Measurements from ENCODE around the gene UCHL1. TPM values are rescaled to one million over a fixed set of nuclear protein-coding genes. Genes with fewer than 3 reads are reported as not detected.

The UCHL1 gene
- total RNA-seq, 2 donors from 2014 or later, result 390 to 562 TPM

GRCh38 chr4:41264212-41264611 is 7.5 kb downstream of the UCHL1 start:
- WGBS, 2 experiments (ENCODE audit: insufficient coverage in 1 of 2, insufficient read length in 1 of 2), result no CpG with 5 or more reads among the region's 1 CpG
- Histone ChIP-seq H3K4me1 (ENCODE audit: control insufficient read depth, insufficient read depth, low read length) (peaks cover 7% of the 10 kb centered on the region), H3K9me3 (ENCODE audit: control insufficient read depth, low read length) (no peaks in the 10 kb centered on the region), H3K27me3 (ENCODE audit: control insufficient read depth, insufficient read depth, low read length, poor library complexity, severe bottlenecking) (no peaks in the 10 kb centered on the region), H3K36me3 (ENCODE audit: control insufficient read depth, insufficient read depth, low read length) (peaks cover 89% of the 10 kb centered on the region), H3K27ac (ENCODE audit: low read depth, low read length) (no peak overlapping the region), H3K9ac (ENCODE audit: extremely low read depth, low read length, poor library complexity, severe bottlenecking) (no peak overlapping the region), H3K4me3 (ENCODE audit: low read length) (no peak overlapping the region)
- no peak for TF ChIP-seq CTCF (conservative IDR thresholded peaks at IDR 0.05)
- Mint-ChIP-seq H3K4me1 (peaks cover 14% of the 10 kb centered on the region), H3K9me3 (no peaks in the 10 kb centered on the region), H3K36me3 (ENCODE audit: low read depth) (peaks cover 79% of the 10 kb centered on the region), H3K27ac (peak overlapping the region; percentile 20), H3K27me3 (ENCODE audit: insufficient read depth) (no peaks in the 10 kb centered on the region), H3K4me3 (no peak overlapping the region)
- no peak for DNase-seq

GRCh38 chr4:41267997-41268396 is 11.3 kb downstream of the UCHL1 start:
- no peak for DNase-seq
- Histone ChIP-seq H3K4me3 (ENCODE audit: low read length) (no peak overlapping the region), H3K27me3 (ENCODE audit: control insufficient read depth, insufficient read depth, low read length, poor library complexity, severe bottlenecking) (no peaks in the 10 kb centered on the region), H3K4me1 (ENCODE audit: control insufficient read depth, insufficient read depth, low read length) (peaks cover 7% of the 10 kb centered on the region), H3K9ac (ENCODE audit: extremely low read depth, low read length, poor library complexity, severe bottlenecking) (no peak overlapping the region), H3K9me3 (ENCODE audit: control insufficient read depth, low read length) (no peaks in the 10 kb centered on the region), H3K27ac (ENCODE audit: low read depth, low read length) (no peak overlapping the region), H3K36me3 (ENCODE audit: control insufficient read depth, insufficient read depth, low read length) (peaks cover 51% of the 10 kb centered on the region)
- Mint-ChIP-seq H3K4me1 (peaks cover 14% of the 10 kb centered on the region), H3K9me3 (peaks cover 1% of the 10 kb centered on the region), H3K27me3 (ENCODE audit: insufficient read depth) (no peaks in the 10 kb centered on the region), H3K36me3 (ENCODE audit: low read depth) (peaks cover 52% of the 10 kb centered on the region), H3K27ac (no peak overlapping the region), H3K4me3 (no peak overlapping the region)
- TF ChIP-seq CTCF (conservative IDR thresholded peaks at IDR 0.05), result no peak
- WGBS, 2 experiments (ENCODE audit: insufficient coverage in 1 of 2, insufficient read length in 1 of 2), result 94 to 100% methylated on average over 3 to 7 of the region's 7 CpGs

- H3K27me3 ChIP-seq (ENCODE audit: control insufficient read depth, insufficient read depth, low read length, poor library complexity, severe bottlenecking), result no peaks in the 10 kb centered on the region
- DNase-seq, result no peak
- Mint-ChIP-seq H3K36me3 (ENCODE audit: low read depth) (peaks cover 43% of the 10 kb centered on the region), H3K4me1 (peaks cover 5% of the 10 kb centered on the region), H3K9me3 (peaks cover 1% of the 10 kb centered on the region), H3K27me3 (ENCODE audit: insufficient read depth) (no peaks in the 10 kb centered on the region), H3K27ac (peak overlapping the region; percentile 78), H3K4me3 (no peak overlapping the region)
- H3K9me3 ChIP-seq (ENCODE audit: control insufficient read depth, low read length), result no peaks in the 10 kb centered on the region
- no peak overlapping the region for H3K27ac ChIP-seq (ENCODE audit: low read depth, low read length)
- no peak for TF ChIP-seq CTCF (conservative IDR thresholded peaks at IDR 0.05)
- peaks cover 3% of the 10 kb centered on the region for H3K4me1 ChIP-seq (ENCODE audit: control insufficient read depth, insufficient read depth, low read length)
- H3K9ac ChIP-seq (ENCODE audit: extremely low read depth, low read length, poor library complexity, severe bottlenecking), result no peak overlapping the region
- 93 to 95% methylated on average over 5 to 7 of the region's 7 CpGs for WGBS, 2 experiments (ENCODE audit: insufficient coverage in 1 of 2, insufficient read length in 1 of 2)
- no peak overlapping the region for H3K4me3 ChIP-seq (ENCODE audit: low read length)
- peaks cover 43% of the 10 kb centered on the region for H3K36me3 ChIP-seq (ENCODE audit: control insufficient read depth, insufficient read depth, low read length)
These were observed 12.2 kb downstream of the UCHL1 start for GRCh38 chr4:41268721-41269517.
